ENCODE results near the gene GRID2.

DNA sequence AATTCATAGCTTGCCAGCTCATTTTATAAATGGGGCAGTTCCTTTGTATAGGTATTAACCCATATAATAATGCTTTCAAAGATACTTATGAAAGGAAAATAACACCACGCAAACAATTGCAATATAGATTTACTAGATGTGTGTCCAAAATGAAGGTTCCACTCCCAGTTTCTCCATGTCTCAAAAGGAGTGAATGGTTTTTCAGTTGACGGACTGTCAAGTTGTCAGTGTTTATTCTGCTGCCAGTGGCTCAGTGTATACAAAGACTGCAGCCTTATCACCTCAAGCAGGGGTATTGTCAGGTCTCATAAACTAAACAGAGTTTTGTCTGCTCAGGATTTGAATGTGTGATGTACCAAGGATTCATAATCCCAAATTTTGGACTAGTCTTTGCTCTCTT, 939.5 kb downstream of the GRID2 start:
- TF ChIP-seq CTCF (IDR thresholded peaks at IDR 0.05) (no peak), POLR2A (IDR thresholded peaks at IDR 0.05) (no peak)

All from transverse colon (tissue), 3 donors.